Measurements from ENCODE around the gene SMIM36. TPM values are rescaled to one million over a fixed set of nuclear protein-coding genes. Genes with fewer than 3 reads are reported as not detected.

Gene SMIM36
- total and polyA plus RNA-seq, 9 donors = not detected

GRCh38 chr17:55440391-55440790 lies 70.9 kb downstream of the SMIM36 start:
- H3K9me3 ChIP-seq = no peaks in the 10 kb centered on the region
- H3K27me3 ChIP-seq = no peaks in the 10 kb centered on the region
- no peaks in the 10 kb centered on the region for H3K4me1 ChIP-seq (ENCODE audit: insufficient read depth)
- no peaks in the 10 kb centered on the region for H3K36me3 ChIP-seq
- H3K27ac ChIP-seq = no peak overlapping the region
- WGBS, 3 donors = 40 to 63% (median 44%) methylated on average over 3 of the region's 3 CpGs
- no peak overlapping the region for H3K4me3 ChIP-seq
- intact Hi-C loops (cut with DNase I) = no loop called here
- TF ChIP-seq CTCF (IDR thresholded peaks at IDR 0.05) = no peak
- no peak for TF ChIP-seq EP300 (IDR thresholded peaks at IDR 0.05)
- TF ChIP-seq POLR2A (IDR thresholded peaks at IDR 0.05) = no peak
- DNase-seq = no peak

DNA sequence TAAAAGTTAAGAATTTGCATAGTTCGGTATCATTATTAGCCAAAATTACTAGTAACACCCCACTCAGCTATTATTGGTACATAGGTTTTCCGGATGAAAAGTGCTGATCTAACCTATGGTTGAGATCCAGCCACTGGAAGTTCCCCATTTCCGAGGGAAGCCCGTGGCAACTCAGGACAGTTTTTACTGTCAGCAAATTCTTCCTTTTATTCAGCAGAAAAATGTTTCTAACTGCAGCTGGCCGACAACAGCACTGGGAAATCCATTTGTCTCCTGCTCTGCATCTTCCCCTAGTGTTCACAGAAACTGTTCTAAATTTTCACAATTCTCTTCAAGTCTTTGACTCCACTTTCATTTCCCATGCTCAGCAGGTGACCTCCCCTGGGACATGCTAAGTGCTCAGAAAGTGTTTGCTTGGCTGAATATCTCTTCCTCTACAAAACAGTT lies 74.1 kb downstream of the SMIM36 start:
- 28 to 42% (median 34%) methylated on average over 5 of the region's 5 CpGs for whole genome bisulfite sequencing, 3 donors
- H3K9me3 ChIP-seq = no peaks in the 10 kb centered on the region
- no peak overlapping the region for H3K4me3 ChIP-seq
- H3K4me1 ChIP-seq (ENCODE audit: insufficient read depth) = no peaks in the 10 kb centered on the region
- H3K27ac ChIP-seq = no peak overlapping the region
- TF ChIP-seq POLR2A (IDR thresholded peaks at IDR 0.05) (no peak), EP300 (IDR thresholded peaks at IDR 0.05) (no peak)
- intact Hi-C loops (cut with DNase I) = no loop called here
- H3K36me3 ChIP-seq = no peaks in the 10 kb centered on the region
- no peak for DNase-seq
- no peaks in the 10 kb centered on the region for H3K27me3 ChIP-seq

- H3K4me1 ChIP-seq (ENCODE audit: insufficient read depth) = no peaks in the 10 kb centered on the region
- no peak for DNase-seq
- H3K36me3 ChIP-seq = no peaks in the 10 kb centered on the region
- TF ChIP-seq EP300 (IDR thresholded peaks at IDR 0.05) = no peak
- TF ChIP-seq POLR2A (IDR thresholded peaks at IDR 0.05) = no peak
- TF ChIP-seq CTCF (IDR thresholded peaks at IDR 0.05) = no peak
- no peak overlapping the region for H3K27ac ChIP-seq
- H3K27me3 ChIP-seq = no peaks in the 10 kb centered on the region
- no peaks in the 10 kb centered on the region for H3K9me3 ChIP-seq
- WGBS, 3 donors = 83 to 87% (median 85%) methylated on average over 4 of the region's 4 CpGs
- intact Hi-C loops (cut with DNase I) = no loop called here
- H3K4me3 ChIP-seq = no peak overlapping the region
These were observed 74.8 kb downstream of the SMIM36 start for GRCh38 chr17:55436224-55437158.

DNA sequence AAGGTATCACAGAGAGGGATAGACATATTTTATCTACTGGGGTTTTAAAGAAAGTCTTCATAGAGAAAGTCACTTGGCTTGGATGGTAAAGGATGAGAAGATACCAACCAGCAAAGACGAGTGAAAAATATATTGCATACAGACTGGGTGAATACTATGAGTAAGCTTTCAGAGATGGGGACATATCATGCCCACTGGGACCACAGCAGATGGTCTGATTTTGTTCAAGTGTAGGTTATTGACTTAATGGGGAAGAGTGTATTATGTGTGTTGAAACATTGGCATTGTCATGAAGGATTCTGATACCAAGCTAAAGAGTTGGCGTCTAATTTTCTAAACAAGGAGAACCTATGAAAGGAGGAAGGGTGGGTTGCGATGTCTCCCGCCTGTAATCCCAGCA lies 75.8 kb downstream of the SMIM36 start:
- intact Hi-C loops (cut with DNase I) = no loop called here
- no peak overlapping the region for H3K27ac ChIP-seq

More for the DNA sequence above, 75.8 kb downstream of the SMIM36 start:
- no peaks in the 10 kb centered on the region for H3K36me3 ChIP-seq
- TF ChIP-seq CTCF (IDR thresholded peaks at IDR 0.05) (no peak), EP300 (IDR thresholded peaks at IDR 0.05) (no peak), POLR2A (IDR thresholded peaks at IDR 0.05) (no peak)
- DNase-seq = no peak
- no peak overlapping the region for H3K4me3 ChIP-seq
- no peaks in the 10 kb centered on the region for H3K27me3 ChIP-seq
- H3K9me3 ChIP-seq = no peaks in the 10 kb centered on the region
- 79 to 92% (median 85%) methylated on average over 4 of the region's 4 CpGs for WGBS, 3 donors
- no peaks in the 10 kb centered on the region for H3K4me1 ChIP-seq (ENCODE audit: insufficient read depth)
